OCI-LY3 (cell line): ENCODE results near the gene HES4.

Source experiments
- EZH2phosphoT487 ChIP-seq: fragments of 200-600 bp; shearing (Covaris generic); IDR thresholded peaks from 2 replicates; pipeline ENCODE4 v1.6.1; 2018; ENCODE audit warnings: antibody characterized with exemption, mixed run types, low read depth
- TF ChIP-seq, protein P1 (sequence below): fragments of 200-600, 300-600 bp; sonication (generic); IDR thresholded peaks from 2 replicates; pipeline ENCODE4 v1.5.1; 2014; ENCODE audit warnings: antibody characterized with exemption, low read length, low read depth

DNA sequence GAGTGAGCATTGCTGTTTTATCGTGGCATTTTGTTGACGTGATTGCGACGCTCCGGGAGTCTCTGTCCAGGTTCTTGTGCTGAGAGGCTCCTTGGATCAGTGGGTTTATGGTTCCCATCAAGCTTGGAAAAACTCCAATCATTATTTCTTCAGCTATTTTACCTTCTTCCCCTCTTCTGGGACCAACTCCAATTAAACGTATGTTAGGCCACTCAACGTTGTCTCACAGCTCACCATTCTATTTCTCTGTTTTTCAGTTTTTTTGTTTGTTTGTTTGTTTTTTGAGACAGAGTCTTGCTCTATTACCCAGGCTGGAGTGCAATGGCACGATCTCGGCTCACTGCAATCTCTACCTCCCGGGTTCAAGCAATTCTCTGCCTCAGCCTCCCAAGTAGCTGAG is 8.0 kb downstream of the HES4 start:
- TF ChIP-seq, protein P1, sequence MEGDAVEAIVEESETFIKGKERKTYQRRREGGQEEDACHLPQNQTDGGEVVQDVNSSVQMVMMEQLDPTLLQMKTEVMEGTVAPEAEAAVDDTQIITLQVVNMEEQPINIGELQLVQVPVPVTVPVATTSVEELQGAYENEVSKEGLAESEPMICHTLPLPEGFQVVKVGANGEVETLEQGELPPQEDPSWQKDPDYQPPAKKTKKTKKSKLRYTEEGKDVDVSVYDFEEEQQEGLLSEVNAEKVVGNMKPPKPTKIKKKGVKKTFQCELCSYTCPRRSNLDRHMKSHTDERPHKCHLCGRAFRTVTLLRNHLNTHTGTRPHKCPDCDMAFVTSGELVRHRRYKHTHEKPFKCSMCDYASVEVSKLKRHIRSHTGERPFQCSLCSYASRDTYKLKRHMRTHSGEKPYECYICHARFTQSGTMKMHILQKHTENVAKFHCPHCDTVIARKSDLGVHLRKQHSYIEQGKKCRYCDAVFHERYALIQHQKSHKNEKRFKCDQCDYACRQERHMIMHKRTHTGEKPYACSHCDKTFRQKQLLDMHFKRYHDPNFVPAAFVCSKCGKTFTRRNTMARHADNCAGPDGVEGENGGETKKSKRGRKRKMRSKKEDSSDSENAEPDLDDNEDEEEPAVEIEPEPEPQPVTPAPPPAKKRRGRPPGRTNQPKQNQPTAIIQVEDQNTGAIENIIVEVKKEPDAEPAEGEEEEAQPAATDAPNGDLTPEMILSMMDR = no peak
- no peak for TF ChIP-seq EZH2phosphoT487
